SU-DHL-6 (cell line): Measurements from ENCODE around the gene SPACDR.

Experiments
- CTCF ChIP-seq: fragments of 200-600 bp; sonication (generic); IDR thresholded peaks from one replicate; pipeline ENCODE4 v1.5.1; 2017; ENCODE audit warnings: antibody characterized with exemption, mild to moderate bottlenecking, low read length, moderate library complexity; ENCODE audit not compliant: insufficient read depth, poor library complexity, severe bottlenecking
- EZH2phosphoT487 ChIP-seq: fragments of 200-600 bp; sonication (generic), shearing (Covaris generic); conservative IDR thresholded peaks from 2 replicates; pipeline ENCODE4 v1.6.1; 2018; ENCODE audit warnings: mild to moderate bottlenecking, antibody characterized with exemption, low read length, moderate library complexity, mixed read lengths

DNA sequence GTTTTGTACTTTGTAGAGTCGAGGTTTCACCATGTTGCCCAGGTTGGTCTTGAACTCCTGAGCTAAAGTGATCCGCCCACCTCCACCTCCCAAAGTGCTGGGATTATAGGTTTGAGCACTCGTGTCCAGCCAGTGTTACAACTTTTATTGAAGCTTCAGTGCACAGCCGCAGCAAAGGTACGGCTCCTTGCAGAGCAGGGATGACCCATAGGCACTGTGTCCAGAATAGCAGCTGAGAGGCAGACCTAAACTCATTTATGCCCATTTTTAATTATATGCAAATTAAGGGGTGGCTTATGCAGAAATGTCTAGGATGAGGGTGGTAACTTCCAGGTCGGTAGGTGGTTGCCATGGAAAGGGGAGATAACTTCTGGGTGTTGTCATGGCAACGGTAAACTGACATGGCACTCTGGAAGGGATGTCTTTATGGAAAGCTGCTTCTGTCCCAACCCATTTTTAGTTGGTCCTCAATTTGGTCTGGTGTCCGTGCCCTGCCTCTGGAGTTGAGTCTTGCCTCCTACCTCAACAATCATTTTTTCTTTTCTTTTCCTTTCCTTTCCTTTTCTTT, 42.4 kb upstream of the SPACDR start:
- TF ChIP-seq CTCF (no peak), EZH2phosphoT487 (no peak)
